ENCODE results near the gene HAUS7.

- TF ChIP-seq REST (IDR thresholded peaks at IDR 0.05; ENCODE audit: insufficient read depth in 1 of 2, low read depth in 2 of 2, low read length in 2 of 2) (no peak), POLR2AphosphoS5 (IDR thresholded peaks at IDR 0.05; ENCODE audit: low read depth, low read length) (no peak)
Measured at GRCh38 chrX:153441296-153441695, 29.1 kb downstream of the HAUS7 start.
